C4-2B (cell line): ENCODE data around the gene HAUS3.

Experiments used
- H3K27ac ChIP-seq: fragments of 450-650 bp; 2 replicates; pipeline ENCODE4 v1.5.1; 2017
- ZFX ChIP-seq: fragments of 450-650 bp; IDR thresholded peaks from 2 replicates; pipeline ENCODE4 v1.6.1; 2017
- TF ChIP-seq, protein P1 (sequence below): fragments of 450-650 bp; conservative IDR thresholded peaks from 2 replicates; pipeline ENCODE4 v1.5.1; 2017; ENCODE audit warnings: mild to moderate bottlenecking

HAUS3 gene

DNA sequence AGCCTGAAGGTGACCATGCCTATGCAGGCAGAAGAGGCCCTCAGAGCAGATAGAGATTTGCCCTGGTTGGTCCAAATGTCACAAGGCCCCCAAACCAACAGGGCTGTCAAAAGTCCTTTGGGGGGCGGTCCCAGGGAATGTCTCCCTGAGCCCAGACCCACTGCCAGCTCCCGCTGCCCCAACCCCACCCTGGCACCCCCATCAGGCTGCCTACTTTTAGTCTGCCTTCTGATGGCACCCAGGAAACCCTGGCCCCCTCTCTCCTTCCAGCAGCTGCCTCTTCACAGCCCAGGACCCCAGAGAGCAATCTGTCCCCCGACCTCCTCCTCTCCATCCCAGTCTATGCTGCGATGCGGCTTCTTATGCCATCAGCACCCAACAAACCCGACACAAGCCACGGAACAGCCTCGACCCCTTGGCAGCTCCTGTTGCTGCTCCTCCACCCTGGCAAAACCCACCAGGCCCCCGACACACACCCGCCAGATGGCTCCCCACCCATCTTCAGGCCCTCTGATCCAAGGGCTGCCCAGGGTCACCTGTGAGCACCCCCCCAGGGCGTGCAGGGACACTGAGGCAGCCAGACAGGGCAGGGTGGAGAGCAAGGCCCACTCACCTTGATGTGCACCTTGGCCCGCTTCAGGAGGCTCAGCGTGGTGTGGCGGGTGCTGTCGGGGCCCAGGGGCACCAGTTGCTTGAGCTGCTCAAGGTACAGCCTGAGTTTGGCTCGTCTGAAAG is 10.0 kb upstream of the HAUS3 start:
- TF ChIP-seq, protein P1, sequence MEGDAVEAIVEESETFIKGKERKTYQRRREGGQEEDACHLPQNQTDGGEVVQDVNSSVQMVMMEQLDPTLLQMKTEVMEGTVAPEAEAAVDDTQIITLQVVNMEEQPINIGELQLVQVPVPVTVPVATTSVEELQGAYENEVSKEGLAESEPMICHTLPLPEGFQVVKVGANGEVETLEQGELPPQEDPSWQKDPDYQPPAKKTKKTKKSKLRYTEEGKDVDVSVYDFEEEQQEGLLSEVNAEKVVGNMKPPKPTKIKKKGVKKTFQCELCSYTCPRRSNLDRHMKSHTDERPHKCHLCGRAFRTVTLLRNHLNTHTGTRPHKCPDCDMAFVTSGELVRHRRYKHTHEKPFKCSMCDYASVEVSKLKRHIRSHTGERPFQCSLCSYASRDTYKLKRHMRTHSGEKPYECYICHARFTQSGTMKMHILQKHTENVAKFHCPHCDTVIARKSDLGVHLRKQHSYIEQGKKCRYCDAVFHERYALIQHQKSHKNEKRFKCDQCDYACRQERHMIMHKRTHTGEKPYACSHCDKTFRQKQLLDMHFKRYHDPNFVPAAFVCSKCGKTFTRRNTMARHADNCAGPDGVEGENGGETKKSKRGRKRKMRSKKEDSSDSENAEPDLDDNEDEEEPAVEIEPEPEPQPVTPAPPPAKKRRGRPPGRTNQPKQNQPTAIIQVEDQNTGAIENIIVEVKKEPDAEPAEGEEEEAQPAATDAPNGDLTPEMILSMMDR, result no peak
- no peak for TF ChIP-seq ZFX
- no peak overlapping the region for H3K27ac ChIP-seq

DNA sequence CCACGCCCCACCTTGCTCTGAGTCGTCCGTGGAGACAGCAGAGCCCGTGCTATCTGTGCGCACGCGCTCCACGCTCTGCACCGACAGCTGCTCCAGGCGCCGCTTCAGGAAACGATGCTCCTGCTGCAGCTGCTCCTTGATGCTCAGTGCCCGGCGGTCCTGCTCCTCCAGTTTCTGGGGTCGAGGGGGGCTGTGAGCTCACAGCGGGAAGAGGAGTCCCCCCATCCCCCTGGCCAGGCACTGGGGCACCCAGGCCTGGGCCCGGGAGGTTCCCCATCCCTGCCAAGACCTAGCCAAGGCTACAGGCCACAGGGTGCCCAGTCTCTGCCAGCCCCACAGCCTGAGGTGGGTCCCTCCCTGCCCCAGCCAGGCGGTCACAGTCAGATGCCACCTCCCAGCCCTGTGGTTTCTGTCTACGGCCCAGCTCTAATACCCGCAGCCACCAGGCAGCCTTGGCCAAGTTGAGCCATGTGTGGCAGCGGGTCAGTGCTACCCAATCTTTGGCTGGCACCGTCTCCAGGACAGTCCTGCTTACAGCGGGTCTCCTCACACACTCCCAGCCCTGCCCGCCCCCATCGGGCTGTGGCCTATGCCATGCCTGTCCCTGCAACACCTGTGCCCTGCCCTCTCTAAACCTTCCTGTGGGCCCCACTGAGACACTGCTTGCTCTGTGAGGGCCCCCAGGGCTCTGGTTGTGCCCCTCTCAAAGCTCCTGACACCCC is 9.3 kb upstream of the HAUS3 start:
- TF ChIP-seq, protein P1, result no peak
- TF ChIP-seq ZFX, result no peak
- no peak overlapping the region for H3K27ac ChIP-seq

DNA sequence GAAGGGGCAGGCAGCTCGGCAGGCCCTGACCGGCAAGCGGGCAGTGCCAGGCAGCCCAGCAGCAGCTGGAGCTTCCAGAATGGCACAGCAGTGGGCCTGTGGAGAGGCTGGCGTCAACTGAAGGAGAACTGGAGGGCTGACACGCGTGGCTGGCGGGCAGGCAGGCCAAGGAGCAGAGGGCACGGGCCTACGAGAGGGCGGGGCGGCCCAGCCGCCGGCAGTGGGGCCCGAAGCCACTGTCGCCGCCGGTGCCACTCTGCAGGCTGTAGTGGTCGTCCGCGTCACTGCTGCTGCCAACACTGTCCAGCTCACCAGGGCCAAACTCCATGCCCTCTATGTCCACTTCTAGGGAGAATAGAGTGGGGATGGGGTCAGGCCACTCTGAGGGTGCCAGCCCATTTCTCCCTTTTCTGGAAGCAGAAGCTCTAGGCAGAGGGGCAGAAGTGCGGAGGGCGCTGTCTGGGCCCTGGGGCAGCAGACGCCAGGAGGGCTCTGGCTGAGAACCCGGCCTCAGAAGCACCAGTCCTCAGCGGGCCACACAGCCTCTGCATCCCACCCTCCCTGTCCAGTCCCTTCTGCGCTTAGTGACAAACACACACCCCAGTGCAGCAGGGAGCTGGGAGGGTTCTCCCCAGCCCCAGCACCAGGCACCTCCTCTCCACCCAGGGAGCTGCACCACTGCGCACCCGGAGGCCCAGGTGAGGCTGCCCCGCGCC is 8.6 kb upstream of the HAUS3 start:
- TF ChIP-seq ZFX, result no peak
- TF ChIP-seq, protein P1, result no peak
- no peak overlapping the region for H3K27ac ChIP-seq

DNA sequence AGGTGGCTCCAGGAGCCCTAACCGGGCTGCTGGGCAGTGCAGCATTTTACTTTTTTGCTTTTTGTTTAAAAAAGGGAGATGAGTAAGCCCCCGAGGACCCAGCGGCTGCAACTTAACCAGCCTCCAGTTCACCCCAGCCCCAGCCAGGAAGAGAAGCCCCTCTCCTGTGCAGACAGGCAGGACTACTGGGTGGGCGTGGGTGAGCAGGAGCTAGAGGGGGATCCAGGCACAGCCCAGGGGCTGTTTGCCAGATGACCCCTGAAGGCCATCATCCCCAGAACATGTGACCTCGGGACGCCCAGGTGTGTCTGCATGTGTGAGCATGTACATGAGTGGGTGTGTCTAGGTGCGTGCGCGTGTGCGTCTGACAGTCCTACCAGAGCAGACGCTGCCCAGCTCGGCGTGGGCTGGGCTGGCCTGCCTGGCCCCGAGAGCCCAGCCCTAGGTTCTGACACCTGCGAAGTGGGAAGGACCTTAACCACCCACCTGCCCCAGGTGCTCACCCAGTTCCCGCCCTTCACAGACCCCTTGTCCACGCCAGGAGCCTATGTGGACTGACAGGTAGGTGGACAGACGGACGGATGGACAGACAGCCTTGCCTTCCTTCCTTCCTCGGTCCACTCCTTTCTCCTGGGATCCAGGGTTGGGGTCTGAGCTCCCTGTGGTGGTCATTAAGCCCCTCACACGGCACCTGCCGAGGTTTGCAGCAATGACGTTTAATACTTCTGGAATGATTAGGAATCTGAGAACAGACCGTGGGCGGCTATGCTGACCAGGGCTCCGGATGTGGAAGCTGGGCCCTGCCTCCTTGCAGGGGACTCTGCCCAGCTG is 7.8 kb upstream of the HAUS3 start:
- no peak overlapping the region for H3K27ac ChIP-seq
- TF ChIP-seq, protein P1, result no peak
- TF ChIP-seq ZFX, result no peak

DNA sequence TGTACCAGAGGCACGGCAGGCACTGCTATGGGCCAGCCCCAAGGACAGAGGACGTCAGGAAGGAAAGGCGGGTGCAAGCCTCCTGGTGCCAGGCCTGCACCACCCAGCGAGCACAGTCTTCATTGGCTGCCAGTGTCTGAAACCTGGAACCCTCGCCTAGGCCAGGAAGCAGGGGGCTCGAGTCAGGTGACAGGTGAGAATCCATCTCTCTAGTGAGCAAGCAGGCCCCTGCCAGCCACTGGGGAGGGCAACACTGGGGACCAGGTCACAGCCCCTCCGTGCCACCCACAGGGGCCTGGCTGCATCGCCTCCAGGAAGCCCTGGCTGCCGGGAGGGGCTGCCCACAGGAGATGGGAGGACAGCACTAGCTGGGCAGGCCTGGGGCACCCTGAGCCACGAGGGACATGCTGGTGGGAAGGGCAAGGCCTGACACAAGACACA is 6.9 kb upstream of the HAUS3 start:
- H3K27ac ChIP-seq, result no peak overlapping the region
- no peak for TF ChIP-seq ZFX
- TF ChIP-seq, protein P1, result no peak

DNA sequence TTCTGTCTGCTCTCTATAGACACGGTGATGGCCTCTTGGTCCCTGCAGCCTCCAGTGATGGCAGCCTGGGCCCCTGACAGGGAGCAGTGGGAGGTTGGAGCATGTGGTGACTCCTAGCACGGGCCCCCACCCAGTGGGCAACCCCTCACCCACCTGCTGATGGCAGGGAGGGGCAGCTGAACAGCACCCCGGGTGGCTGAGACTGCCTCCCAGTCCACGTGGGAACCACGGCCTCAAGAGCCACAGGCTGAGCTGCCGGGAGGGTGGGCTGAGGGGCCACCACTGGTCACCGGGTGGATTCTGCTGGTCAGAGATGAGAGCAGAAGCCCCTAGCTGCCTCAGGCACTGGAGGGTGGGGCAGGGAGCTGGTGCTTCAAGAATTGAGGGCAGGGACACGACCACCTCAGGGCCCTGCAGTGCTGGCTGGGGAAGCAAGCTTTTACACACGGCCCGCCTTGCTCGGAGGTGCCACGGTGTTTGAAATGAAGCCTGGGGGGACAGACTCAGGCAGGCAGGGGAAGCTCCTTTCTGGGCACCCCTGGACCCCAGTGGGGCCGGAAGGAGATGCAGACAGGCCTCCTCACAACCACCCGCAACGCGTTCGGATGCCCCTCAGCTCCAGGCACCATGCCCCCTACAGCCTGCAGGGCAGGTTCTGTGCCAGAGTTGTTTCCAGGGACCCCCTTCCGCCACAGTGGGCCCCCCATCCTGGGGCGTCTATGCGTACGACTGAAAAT is 6.3 kb upstream of the HAUS3 start:
- no peak for TF ChIP-seq ZFX
- TF ChIP-seq, protein P1, result no peak
- no peak overlapping the region for H3K27ac ChIP-seq
